ENCODE measurements around the gene NDUFB10.

DNA sequence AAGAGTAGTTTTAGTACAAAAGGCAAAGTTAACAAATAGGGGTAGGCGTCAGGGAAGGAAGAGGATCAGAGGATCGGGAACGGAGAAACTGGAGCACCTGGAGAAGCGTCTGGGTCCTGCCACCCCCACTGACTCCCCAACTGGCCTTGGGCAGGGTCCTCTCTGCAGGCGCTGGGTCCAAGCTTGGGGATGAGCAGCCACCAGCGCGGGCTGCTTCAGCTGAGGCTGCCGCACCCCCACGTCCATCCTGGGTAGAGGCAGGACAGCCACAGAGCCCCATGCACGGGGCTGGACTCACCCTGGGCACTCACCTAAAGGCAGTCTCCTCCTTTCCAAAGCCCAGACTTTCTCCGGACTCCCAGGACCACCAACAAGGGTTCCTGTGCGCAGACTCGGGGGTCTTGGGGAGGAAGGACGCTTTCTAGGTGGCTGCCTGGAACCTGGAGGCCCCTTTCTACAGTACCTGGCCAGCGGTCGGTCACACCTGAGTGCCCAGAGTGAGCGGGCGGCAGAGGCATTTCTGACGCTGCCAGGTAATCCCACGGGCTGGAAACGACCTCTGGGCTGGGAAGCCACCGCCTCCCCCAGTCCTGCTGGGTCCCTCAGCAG, 42.2 kb upstream of the NDUFB10 start:
- TF ChIP-seq, protein P1, sequence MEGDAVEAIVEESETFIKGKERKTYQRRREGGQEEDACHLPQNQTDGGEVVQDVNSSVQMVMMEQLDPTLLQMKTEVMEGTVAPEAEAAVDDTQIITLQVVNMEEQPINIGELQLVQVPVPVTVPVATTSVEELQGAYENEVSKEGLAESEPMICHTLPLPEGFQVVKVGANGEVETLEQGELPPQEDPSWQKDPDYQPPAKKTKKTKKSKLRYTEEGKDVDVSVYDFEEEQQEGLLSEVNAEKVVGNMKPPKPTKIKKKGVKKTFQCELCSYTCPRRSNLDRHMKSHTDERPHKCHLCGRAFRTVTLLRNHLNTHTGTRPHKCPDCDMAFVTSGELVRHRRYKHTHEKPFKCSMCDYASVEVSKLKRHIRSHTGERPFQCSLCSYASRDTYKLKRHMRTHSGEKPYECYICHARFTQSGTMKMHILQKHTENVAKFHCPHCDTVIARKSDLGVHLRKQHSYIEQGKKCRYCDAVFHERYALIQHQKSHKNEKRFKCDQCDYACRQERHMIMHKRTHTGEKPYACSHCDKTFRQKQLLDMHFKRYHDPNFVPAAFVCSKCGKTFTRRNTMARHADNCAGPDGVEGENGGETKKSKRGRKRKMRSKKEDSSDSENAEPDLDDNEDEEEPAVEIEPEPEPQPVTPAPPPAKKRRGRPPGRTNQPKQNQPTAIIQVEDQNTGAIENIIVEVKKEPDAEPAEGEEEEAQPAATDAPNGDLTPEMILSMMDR (IDR thresholded peaks at IDR 0.05) = no peak
- no peak for TF ChIP-seq POLR2A (IDR thresholded peaks at IDR 0.05)

Data from esophagus squamous epithelium (tissue), 4 donors.